HUES64 (cell line): ENCODE measurements around the gene TOR1AIP2.
"Not testable (repeated sequence)": the region's sequence is repeated elsewhere in the genome, so short reads cannot be mapped to it uniquely, and the experiment has no call there.

ENCODE experiments used
- H3K27ac ChIP-seq: 2 replicates; pipeline ENCODE4 v1.7.0; 2013; ENCODE audit warnings: low read depth, low read length, inconsistent platforms
- H3K27me3 ChIP-seq: 2 replicates; pipeline ENCODE4 v1.6.1; 2013; ENCODE audit warnings: mild to moderate bottlenecking, low read length; ENCODE audit not compliant: insufficient read depth
- H3K36me3 ChIP-seq: 2 replicates; pipeline ENCODE4 v1.6.1; 2013; ENCODE audit warnings: mild to moderate bottlenecking, low read length; ENCODE audit not compliant: insufficient read depth
- H3K4me1 ChIP-seq: 2 replicates; pipeline ENCODE4 v1.6.1; 2013; ENCODE audit warnings: mild to moderate bottlenecking, low read length, moderate library complexity; ENCODE audit not compliant: insufficient read depth
- H3K4me3 ChIP-seq: 2 replicates; pipeline ENCODE4 v1.5.1; 2013; ENCODE audit warnings: mild to moderate bottlenecking, low read length, moderate library complexity
- H3K9ac ChIP-seq: 2 replicates; pipeline ENCODE4 v1.6.1; 2013; ENCODE audit warnings: mild to moderate bottlenecking, low read depth, low read length
- H3K9me3 ChIP-seq: 2 replicates; pipeline ENCODE4 v1.6.1; 2013; ENCODE audit warnings: low read depth, low read length; ENCODE audit not compliant: insufficient read depth
- WGBS: fragments of 150-250, 120-280 bp; methylation state at CpG from one replicate; pipeline ENCODE4 v1.1.7; 2013; ENCODE audit warnings: missing lambda C conversion rate; 5-methylcytosine and 5-hydroxymethylcytosine counted together

TOR1AIP2 gene

DNA sequence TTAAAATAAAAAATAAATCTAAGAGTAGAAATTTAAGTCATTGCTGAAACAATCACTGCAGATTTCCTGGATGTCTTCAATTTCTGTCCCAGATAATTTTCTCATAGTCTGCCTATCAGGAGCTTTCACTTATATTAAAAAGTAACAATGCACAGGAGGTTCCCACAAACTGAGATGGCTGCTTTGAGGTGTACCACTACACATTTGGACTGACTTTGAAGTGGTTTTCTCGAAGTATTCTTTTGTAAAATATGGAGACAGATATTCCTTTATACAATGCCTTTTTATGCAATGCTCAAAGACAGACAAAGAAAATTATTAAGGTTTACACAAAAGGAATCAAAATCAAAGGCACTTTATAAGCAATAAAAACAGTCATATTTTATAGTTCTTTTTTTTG, 24.5 kb downstream of the TOR1AIP2 start:
- Histone ChIP-seq H3K4me1 (no peaks in the 10 kb centered on the region), H3K27me3 (no peaks in the 10 kb centered on the region), H3K9me3 (no peaks in the 10 kb centered on the region), H3K9ac (no peak overlapping the region), H3K36me3 (peaks cover 60% of the 10 kb centered on the region), H3K27ac (no peak overlapping the region), H3K4me3 (no peak overlapping the region)
- no CpG with 5 or more reads among the region's 1 CpG for WGBS

DNA sequence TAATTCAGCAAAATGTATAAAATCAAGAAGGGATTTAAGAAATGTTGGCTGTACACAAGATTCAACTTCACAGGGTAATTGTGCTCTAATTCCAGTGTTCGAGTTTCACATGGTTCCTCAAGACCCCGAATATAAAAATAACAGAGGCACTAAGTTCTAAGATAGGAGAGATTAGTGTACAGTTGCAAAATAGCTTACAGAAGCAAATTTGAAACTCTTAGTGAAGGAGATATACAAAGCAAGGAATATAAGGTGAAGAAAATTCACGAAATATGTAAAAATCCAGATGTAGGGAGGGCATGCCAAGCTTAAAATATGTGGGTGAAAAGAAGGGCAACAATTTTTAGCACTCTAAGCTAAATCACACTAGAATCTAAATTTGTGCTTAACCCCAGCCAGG, 29.4 kb downstream of the TOR1AIP2 start:
- Histone ChIP-seq H3K4me3 (no peak overlapping the region), H3K4me1 (no peaks in the 10 kb centered on the region), H3K9me3 (no peaks in the 10 kb centered on the region), H3K9ac (no peak overlapping the region), H3K27ac (no peak overlapping the region), H3K27me3 (no peaks in the 10 kb centered on the region), H3K36me3 (peaks cover 74% of the 10 kb centered on the region)
- 96% methylated on average over 3 of the region's 3 CpGs for WGBS

DNA sequence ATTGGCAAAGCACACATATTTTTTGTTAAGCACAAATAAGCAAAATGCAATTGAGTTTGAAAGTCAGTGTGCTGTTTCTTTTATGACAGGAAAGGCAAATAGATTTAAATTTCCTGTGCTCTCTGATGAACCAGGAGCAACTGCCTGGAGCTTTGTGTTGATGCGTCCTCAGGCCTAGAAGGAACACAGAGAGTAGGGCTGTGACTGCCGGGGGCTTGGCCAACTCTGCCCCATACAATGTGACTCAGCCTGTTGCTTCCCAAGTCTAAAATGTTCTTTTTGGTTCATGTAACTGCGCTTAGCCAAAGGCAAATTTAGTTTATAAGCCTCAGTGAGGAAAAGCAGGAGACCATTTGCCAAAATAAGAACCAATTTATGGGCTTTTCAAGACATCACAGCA, 37.5 kb downstream of the TOR1AIP2 start:
- over 99% methylated on average over 3 of the region's 3 CpGs for WGBS
- Histone ChIP-seq H3K27me3 (no peaks in the 10 kb centered on the region), H3K36me3 (peaks cover 19% of the 10 kb centered on the region), H3K27ac (no peak overlapping the region), H3K4me3 (no peak overlapping the region), H3K9me3 (no peaks in the 10 kb centered on the region), H3K4me1 (no peaks in the 10 kb centered on the region), H3K9ac (no peak overlapping the region)

DNA sequence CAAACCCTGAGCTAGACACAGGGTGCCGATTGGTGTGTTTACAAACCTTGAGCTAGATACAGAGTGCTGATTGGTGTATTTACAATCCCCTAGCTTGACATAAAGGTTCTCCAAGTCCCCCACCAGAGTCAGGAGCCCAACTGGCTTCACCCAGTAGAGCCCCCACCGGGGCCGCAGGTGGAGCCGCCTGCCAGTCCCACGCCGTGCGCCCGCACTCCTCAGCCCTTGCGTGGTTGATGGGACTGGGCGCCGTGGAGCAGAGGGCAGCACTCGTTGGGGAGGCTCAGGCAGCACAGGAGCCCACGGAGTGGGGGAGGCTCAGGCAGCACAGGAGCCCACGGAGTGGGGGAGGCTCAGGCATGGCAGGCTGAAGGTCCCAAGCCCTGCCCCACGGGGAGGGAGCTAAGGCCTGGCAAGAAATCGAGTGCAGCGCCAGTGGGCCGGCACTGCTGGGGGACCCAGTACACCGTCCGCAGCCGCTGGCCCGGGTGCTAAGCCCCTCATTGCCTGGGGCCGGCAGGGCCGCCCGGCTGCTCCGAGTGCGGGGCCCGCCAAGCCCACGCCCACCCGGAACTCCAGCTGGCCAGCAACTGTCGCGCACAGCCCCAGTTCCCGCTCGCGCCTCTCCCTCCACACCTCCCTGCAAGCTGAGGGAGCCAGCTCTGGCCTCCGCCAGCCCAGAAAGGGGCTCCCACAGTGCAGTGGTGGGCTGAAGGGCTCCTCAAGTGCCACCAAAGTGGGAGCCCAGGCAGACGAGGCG, 40.7 kb downstream of the TOR1AIP2 start:
- H3K36me3 ChIP-seq, result peaks cover 12% of the 10 kb centered on the region
- not testable (repeated sequence) for H3K4me3 ChIP-seq, H3K27me3 ChIP-seq, H3K27ac ChIP-seq, H3K9ac ChIP-seq, H3K9me3 ChIP-seq, H3K4me1 ChIP-seq
- 96% methylated on average over 38 of the region's 38 CpGs for WGBS

DNA sequence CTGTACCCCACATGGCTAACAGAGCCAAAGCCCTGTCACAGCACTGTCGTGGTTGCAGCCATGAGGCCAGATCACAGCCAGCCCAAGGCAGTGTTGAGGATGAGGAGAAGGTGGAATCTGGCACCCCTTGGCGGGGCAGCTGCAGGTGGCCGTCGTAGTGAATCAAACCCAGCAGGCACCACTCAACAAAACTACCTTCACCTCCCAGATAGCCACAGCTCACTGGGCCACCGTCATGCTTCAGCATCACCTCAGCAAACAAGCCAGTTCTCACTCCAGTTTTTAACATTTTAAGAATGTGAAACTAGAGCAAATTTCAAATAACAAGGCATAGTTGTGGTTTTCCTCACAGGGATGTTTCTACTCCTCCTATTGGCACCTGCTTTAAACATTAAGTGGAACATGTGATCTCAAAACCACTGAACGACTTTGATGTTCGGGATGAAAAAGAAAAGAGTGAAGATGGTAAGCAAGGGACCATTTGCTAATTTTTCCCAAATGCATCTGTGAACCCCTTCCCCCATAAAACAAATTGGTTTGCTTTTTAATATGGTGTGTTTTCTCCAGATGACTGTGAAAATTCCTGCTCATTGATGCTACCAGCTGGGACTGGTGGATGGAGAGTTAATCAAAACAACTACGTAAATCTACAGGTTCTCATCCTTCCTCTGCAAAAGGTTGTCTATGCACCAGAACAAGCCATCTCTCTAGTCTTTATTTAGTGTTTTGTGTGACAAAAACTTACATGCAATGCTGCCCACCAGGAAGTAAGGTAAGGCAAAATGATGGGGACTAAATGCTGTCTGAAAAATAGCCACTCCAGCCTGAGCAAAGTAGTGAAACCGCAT, 45.5 kb downstream of the TOR1AIP2 start:
- WGBS, result 68% methylated on average over 7 of the region's 9 CpGs
- Histone ChIP-seq H3K9ac (no peak overlapping the region), H3K27ac (no peak overlapping the region)

DNA sequence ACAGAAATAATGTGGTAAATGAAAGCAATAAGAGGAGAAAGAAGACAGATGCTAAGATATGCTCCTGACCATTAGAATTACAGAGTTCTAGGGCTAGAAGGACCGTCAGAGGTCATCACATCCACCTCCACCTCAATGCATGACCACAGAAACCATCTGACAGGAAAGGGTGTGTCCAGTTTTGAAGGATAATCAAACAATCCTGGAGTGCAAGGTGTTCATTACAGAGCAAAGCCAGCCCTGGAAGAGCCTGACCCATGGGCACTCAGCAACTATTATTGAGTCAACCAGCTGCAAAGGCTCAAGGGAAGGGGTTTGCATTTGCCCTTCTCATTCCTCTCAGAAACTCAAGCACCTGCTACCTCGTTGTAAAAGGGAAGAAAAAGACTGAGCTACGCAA, 46.4 kb downstream of the TOR1AIP2 start:
- H3K4me3 ChIP-seq, result no peak overlapping the region
- H3K9me3 ChIP-seq, result no peaks in the 10 kb centered on the region
- H3K27ac ChIP-seq, result no peak overlapping the region
- H3K36me3 ChIP-seq, result no peaks in the 10 kb centered on the region
- no peaks in the 10 kb centered on the region for H3K27me3 ChIP-seq
- peaks cover 7% of the 10 kb centered on the region; the same call in 1 of the 2 replicates for H3K4me1 ChIP-seq
- 88% methylated on average over 3 of the region's 3 CpGs for WGBS
- no peak overlapping the region for H3K9ac ChIP-seq

More for the DNA sequence above, 45.5 kb downstream of the TOR1AIP2 start:
- Histone ChIP-seq H3K27me3 (no peaks in the 10 kb centered on the region), H3K4me3 (no peak overlapping the region), H3K9me3 (no peaks in the 10 kb centered on the region), H3K4me1 (peaks cover 7% of the 10 kb centered on the region; the same call in 1 of the 2 replicates), H3K36me3 (no peaks in the 10 kb centered on the region)

DNA sequence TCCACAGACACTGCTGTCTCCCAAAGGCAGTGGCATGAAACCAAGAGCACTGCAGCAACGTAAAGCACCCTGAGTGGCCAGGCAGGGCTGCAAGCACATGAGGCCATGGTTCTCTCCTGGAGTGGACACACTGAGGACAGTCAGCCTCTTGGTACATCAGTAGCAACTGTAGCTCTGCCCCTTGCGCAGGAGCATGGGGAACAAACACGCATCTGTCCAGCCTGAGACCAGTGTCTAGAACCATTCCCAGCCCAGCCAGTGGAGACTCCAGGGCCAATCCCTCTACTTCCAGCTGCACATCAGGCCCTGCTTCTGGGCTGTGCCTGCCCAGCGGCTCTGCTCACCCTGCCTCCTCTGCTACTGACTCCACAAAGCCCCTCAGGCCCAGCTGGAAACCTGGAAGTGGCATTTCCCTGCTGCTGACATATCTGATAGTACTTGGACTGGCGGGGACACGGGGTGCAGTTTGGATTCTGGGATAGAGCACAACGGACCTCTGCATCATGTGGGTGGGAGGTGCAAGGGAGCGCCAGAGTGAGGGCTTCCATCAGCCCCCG, 49.0 kb downstream of the TOR1AIP2 start:
- Histone ChIP-seq H3K27me3 (no peaks in the 10 kb centered on the region), H3K27ac (no peak overlapping the region), H3K36me3 (no peaks in the 10 kb centered on the region), H3K4me3 (no peak overlapping the region), H3K9ac (no peak overlapping the region), H3K4me1 (no peaks in the 10 kb centered on the region), H3K9me3 (no peaks in the 10 kb centered on the region)
- WGBS, result 95% methylated on average over 9 of the region's 9 CpGs

DNA sequence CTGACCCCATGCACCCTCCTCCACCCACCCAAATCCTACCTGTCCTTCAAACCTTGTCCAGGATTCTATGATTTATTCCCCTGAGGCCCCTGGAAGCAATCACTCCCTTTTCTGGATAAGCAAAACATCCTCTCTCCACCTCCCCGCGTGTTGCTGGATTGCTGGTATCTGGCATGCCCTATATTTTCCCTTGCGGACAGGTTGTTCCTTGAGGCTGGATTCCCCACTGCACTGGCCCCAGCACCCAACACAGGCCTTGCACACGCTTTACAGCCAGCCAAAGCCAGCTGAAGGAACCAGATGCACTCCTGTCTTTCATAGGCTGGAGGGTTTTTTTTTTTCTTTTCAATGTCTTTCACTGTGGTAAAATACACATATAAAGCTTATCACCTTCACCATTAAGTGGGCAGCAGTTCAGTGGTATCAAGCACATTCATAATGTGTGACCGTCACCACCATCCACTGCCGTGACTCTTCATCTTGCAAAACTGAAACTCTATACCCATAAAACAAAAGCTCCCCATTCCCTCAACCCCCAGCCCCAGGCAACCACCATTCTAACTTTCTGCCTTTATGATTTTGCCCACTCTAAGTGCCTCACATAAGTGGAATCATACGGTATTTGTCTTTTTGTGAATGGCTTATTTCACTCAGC, 50.9 kb downstream of the TOR1AIP2 start:
- H3K4me1 ChIP-seq, result no peaks in the 10 kb centered on the region
- no peak overlapping the region for H3K27ac ChIP-seq
- no peak overlapping the region for H3K4me3 ChIP-seq
- WGBS, result 83% methylated on average over 7 of the region's 7 CpGs
- no peaks in the 10 kb centered on the region for H3K27me3 ChIP-seq
- no peaks in the 10 kb centered on the region for H3K9me3 ChIP-seq
- no peaks in the 10 kb centered on the region for H3K36me3 ChIP-seq
- H3K9ac ChIP-seq, result no peak overlapping the region

DNA sequence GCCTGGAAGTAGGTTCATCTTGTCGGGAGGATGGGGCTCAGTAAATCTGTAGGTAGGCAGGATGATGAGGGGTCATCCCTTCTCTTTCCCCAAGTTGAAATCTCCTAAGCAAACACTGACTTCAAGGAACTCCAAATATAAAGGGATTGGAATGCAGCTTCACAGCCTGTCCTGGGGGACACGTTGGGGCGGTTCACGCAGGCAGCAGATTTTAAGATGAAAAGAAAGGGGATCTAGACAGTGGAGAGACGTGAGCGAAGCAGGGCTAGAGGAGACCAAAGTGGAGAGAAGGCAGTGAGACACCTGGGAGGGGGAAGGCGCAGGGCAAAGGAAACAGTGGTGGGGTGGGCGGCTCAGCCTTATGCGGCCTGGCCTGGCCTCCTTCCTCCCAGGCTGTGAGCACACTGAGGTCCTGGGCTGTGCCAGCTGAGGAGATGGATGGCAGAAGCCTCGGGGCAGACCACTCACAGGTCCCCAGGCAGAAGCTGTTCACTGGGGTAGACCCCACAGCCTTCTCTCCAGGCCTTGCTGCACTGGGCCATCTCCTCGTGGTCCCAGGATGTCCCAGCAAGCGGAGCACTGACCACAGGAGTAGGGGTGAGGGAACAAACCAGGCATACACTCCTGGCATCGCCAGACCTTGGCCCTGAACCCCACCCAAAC, 51.7 kb downstream of the TOR1AIP2 start:
- Histone ChIP-seq H3K4me1 (no peaks in the 10 kb centered on the region), H3K27me3 (no peaks in the 10 kb centered on the region), H3K4me3 (no peak overlapping the region), H3K9ac (no peak overlapping the region), H3K9me3 (no peaks in the 10 kb centered on the region), H3K27ac (no peak overlapping the region), H3K36me3 (no peaks in the 10 kb centered on the region)
- 77% methylated on average over 13 of the region's 13 CpGs for WGBS

DNA sequence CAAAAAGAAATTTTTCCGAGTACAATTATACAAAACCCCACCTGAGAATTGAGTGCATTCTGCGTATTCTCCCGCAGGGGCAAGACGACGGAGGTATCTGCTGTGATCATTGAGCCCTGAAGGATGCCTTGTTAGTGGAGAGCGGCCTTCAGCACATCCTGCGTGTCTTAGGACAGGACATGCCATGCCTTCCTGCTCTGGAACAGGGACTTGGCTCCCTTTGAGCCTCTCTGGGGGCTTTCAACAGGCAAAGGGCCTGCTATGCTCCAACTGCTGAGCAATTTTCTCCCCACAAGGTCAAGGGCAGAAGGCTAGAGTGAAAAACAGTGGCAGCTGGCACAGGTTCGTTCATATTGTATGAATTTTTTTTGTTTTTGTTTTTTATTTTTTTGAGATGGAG, 52.4 kb downstream of the TOR1AIP2 start:
- WGBS, result 94% methylated on average over 8 of the region's 8 CpGs
- H3K9me3 ChIP-seq, result no peaks in the 10 kb centered on the region

More for the DNA sequence above, 52.4 kb downstream of the TOR1AIP2 start:
- H3K27me3 ChIP-seq, result no peaks in the 10 kb centered on the region
- H3K4me1 ChIP-seq, result no peaks in the 10 kb centered on the region
- no peak overlapping the region for H3K27ac ChIP-seq
- H3K9ac ChIP-seq, result no peak overlapping the region
- no peaks in the 10 kb centered on the region for H3K36me3 ChIP-seq
- no peak overlapping the region for H3K4me3 ChIP-seq
